GM20431 (cell line): Measurements from ENCODE around the gene FERMT3.

Experiments
- in situ Hi-C: fragments of 300-500 bp; cut with MseI, MboI; formaldehyde crosslinking; loops from one replicate; pipeline ENCODE4 v1.15.0; 2020; ENCODE audit warnings: low sequenced_read_pairs; ENCODE audit not compliant: unreplicated experiment

The FERMT3 gene

DNA sequence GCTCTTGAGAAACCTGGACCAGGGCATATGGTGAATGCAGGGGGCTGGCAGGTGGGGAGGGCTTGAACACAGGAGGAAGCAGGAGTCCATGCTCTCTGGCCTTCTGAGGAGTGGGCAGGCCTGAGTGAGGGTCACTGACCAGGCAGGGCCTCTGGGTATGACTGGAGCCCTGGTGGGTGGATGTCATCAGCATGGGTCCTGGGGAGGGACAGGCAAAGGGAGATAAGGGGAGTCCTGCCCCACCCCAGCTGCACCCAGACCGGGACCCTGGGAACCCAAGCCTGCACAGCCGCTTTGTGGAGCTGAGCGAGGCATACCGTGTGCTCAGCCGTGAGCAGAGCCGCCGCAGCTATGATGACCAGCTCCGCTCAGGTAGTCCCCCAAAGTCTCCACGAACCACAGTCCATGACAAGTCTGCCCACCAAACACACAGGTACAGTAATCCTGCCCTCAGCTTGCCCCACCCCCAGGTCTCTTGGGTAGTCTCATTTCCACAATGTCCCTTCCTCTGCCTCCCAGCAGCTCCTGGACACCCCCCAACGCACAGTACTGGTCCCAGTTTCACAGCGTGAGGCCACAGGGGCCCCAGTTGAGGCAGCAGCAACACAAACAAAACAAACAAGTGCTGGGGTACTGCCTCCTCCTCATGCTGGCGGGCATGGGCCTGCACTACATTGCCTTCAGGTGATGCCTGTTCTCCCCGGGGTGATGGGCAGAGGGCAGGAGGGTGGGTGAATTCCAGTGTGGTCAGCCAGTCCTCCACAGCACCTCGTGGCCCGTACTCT, 25.9 kb downstream of the FERMT3 start:
- in situ Hi-C loops = no loop called here

GRCh38 chr11:64232967-64233315, 26.4 kb downstream of the FERMT3 start:
- in situ Hi-C loops = no loop called here

- in situ Hi-C loops = no loop called here
Measured at GRCh38 chr11:64233913-64234586, 27.5 kb downstream of the FERMT3 start, which contains the start of gene VEGFB. VEGFB (plus strand) TSS chr11:64234584; CDS start chr11:64234834, 250 bp downstream.

GRCh38 chr11:64234647-64235379, 28.3 kb downstream of the FERMT3 start:
- in situ Hi-C loops = no loop called here

DNA sequence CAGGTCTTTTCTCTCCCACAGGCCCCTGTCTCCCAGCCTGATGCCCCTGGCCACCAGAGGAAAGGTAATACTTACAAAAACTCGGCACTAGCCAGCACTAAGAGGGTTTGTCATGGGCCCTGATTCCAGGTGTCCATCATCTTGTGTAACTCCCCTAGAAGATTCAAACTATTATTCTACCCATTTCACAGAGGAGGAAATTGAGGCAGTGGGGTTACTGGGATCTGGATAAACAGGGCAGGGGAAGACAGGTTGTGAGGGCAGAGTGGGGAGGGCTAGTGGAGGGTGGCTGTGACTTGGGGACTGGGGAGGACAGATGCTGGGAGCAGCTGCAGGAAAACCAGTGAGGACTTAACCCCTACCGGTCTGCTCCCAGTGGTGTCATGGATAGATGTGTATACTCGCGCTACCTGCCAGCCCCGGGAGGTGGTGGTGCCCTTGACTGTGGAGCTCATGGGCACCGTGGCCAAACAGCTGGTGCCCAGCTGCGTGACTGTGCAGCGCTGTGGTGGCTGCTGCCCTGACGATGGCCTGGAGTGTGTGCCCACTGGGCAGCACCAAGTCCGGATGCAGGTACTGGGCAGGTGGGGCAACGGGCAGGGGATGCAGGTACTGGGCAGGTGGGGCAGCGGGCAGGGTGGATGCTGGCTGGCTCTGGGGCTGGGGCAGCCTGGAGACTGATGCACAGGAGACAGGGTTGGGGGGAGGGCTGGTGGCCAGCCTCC, 29.1 kb downstream of the FERMT3 start:
- in situ Hi-C loops = no loop called here

- in situ Hi-C loops = no loop called here
Measured at GRCh38 chr11:64237484-64237951, 31.0 kb downstream of the FERMT3 start.

DNA sequence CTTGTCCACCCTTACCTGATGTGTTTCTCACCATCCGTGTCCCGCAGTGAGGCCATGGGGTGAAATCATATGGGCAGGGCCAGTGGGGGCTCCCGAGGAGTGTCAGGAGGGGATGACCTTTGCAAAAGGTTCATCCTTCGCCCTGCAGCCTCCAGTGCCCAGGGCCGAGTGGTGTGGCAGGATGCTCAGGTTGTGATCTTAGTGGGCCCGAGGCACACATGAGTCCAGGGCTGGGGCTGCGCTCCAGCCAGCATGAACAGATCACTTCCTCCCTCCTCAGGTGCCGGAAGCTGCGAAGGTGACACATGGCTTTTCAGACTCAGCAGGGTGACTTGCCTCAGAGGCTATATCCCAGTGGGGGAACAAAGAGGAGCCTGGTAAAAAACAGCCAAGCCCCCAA, 31.6 kb downstream of the FERMT3 start:
- in situ Hi-C loops = no loop called here

- in situ Hi-C loops = no loop called here
Measured at GRCh38 chr11:64238999-64239398, 32.5 kb downstream of the FERMT3 start.

DNA sequence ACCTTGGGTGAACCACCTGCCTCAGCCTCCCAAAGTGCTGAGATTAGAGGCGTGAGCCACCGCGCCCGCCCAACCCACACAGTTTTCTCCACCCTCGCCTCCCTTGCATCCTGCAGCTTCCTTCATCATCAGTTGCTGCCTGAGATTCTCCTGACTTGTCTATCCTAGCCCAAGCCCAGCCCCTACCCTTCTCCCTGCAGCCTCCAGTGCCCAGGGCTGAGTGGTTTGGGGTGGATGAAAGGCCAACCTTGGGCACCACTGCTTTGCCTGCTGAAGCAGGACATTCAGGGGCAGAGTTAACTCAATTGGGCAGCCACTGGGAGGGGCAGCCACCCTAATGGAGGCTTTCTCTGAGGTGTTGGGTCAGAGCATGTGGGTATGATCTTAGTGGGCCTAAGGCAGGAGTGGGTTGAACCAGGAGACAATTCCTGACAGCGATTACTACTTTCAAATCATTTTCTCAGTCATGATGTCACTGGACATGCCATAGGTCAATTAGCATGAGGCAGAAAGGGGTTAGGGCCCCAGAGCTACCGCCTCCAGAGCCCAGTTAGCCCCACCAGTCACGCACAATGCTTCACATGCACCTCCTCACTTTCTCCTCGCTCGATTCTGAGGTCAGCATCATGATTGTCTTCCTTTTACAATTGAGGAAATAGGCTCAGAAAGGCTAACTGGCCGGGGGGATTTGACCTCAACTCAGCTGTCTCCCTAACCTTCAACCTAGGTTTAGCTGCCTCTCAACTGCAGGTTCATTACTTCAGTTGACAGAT, 33.3 kb downstream of the FERMT3 start:
- in situ Hi-C loops = no loop called here

- in situ Hi-C loops = no loop called here
Measured at GRCh38 chr11:64240435-64241240, 34.1 kb downstream of the FERMT3 start, which contains the start of gene FKBP2. FKBP2 (plus strand) TSS chr11:64241095; CDS start chr11:64242388, 1,293 bp downstream.

- in situ Hi-C loops = no loop called here
Measured at GRCh38 chr11:64241241-64241490, 34.6 kb downstream of the FERMT3 start.

GRCh38 chr11:64241491-64242374, 35.2 kb downstream of the FERMT3 start:
- in situ Hi-C loops = no loop called here

DNA sequence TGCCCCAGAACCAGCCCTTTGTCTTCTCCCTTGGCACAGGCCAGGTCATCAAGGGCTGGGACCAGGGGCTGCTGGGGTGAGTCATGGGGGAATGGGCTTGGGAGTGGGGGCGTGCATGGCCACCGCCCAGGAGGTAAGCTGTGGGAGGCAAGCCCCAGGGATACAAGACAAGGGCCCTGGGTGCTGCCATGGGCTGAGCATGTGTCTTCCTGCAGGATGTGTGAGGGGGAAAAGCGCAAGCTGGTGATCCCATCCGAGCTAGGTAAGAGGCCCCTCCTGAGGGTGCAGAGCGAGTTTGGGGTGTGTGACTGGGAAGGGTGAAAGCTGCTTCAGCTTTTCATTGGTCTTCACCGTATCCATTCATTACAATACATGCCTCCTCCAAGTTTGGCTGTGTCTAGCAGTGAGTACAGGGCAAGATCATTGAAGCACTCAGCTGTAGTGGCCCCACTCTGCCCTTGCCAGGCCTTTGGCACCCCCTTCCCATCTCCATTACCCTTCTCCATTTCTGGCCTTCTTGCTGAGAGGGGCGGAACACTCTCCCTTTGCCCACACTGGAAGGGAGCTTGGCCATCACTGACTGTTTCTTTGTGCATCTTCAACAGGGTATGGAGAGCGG, 36.8 kb downstream of the FERMT3 start:
- in situ Hi-C loops = no loop called here

- in situ Hi-C loops = no loop called here
Measured at GRCh38 chr11:64244107-64244506, 37.6 kb downstream of the FERMT3 start.

- in situ Hi-C loops = no loop called here
Measured at GRCh38 chr11:64244966-64245365, 38.4 kb downstream of the FERMT3 start.

- in situ Hi-C loops = no loop called here
Measured at GRCh38 chr11:64245401-64245796, 38.9 kb downstream of the FERMT3 start.

GRCh38 chr11:64245797-64246620, 39.5 kb downstream of the FERMT3 start:
- in situ Hi-C loops = no loop called here
